HG03354 (cell line): ENCODE results near the gene JCAD.
"Not testable (repeated sequence)": the region's sequence is repeated elsewhere in the genome, so short reads cannot be mapped to it uniquely, and the experiment has no call there.

Source experiments
- ATAC-seq: cut with Tn5 transposase; IDR thresholded peaks from one replicate; pipeline ENCODE4 v1.9.1; 2021; ENCODE audit warnings: mild to moderate bottlenecking; ENCODE audit not compliant: unreplicated experiment, poor library complexity, severe bottlenecking

Gene JCAD

DNA sequence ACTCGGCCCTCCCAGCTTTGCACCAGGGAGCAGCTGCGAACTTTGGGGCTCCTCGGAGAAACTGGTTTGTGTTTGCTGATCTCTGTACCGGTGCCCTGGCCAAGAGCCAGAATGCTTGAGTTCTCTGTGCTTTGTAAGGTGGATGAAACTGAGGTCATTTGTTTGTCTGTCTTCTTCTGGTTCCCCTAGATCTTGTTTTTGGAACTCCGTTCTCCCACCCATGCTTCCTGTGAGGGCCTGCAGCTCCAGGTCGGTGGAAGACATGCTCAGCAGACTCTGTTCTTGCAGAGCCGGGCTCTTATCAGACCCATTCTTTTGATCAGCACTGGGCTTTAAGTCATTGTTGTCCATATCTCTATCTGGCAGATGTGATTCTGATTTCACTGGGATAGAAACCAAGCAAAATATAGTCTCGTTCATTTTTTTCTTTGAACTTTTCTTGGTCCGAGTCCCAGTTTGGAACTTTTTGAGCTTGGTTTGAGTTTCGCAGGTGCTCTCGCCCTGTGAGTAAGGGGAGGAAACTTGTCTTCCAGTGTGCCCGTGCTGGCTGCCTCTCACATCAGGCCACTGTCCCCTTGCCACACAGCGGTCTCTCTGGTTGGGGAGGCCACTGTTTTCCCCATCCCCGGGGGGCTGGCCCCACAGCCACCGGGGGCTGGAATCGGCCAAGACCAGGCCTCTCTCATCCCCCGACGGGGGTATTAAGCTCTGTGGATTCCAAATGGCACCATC, 31.2 kb downstream of the JCAD start:
- ATAC-seq: no peak

- ATAC-seq: peak; percentile 93
Observed at GRCh38 chr10:30027057-30028005, 32.1 kb downstream of the JCAD start.

- ATAC-seq: no peak
Observed at GRCh38 chr10:30026578-30026977, 32.8 kb downstream of the JCAD start.

- no peak for ATAC-seq
Observed at GRCh38 chr10:30026080-30026479, 33.3 kb downstream of the JCAD start.

DNA sequence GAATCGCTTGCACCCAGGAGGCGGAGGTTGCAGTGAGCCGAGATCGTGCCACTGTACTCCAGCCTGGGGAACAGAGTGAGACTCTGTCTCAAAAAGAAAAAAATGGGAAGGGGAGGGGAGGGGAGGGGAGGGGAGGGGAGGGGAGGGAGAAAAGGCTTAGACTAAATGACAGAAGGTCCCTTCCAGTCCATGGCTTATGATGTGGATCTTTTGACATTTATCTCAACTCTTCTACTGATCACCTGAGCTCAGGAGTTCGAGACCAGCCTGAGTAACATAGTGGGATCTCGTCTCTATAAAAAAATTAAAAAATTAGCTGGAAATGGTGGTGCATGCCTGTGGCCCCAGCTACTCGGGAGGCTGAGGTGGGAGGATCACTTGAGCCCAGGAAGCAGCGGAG, 34.0 kb downstream of the JCAD start:
- not testable (repeated sequence) for ATAC-seq

DNA sequence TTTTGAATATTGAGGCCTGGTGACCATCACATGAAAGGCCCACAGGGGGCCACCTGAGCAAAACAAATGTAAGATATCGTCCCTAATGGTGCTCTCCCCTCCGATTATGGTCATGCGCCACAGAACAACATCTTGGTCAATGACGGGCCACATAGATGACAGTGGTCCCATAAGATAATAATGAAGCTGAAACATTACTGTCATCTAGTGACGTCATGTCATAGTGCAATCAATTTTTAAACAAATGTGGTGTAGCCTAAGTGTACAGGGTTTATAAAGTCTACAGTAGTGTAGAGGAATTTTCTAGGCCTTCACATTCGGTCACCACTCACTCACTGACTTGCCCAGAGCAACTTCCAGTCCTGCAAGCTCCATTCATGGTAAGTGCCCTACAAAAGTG, 36.8 kb downstream of the JCAD start:
- ATAC-seq: no peak

DNA sequence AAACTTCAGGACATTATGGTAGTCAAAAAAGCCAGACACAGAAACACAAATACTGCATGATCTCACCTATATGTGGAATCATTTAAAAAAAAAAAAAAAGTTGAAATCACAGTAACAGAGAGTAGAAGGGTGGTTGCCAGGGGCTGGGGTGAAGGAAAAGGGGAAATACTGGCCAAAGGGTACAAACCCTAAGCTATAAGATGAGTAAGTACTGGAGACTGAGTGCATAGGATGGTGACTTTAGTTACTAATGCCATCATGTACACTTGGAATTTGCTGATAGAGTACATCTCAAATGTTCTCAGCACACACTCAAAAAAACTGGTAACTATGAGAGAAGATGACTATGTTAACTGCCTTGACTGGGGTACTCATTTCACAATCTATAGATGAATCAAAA, 39.9 kb downstream of the JCAD start:
- ATAC-seq: no peak

DNA sequence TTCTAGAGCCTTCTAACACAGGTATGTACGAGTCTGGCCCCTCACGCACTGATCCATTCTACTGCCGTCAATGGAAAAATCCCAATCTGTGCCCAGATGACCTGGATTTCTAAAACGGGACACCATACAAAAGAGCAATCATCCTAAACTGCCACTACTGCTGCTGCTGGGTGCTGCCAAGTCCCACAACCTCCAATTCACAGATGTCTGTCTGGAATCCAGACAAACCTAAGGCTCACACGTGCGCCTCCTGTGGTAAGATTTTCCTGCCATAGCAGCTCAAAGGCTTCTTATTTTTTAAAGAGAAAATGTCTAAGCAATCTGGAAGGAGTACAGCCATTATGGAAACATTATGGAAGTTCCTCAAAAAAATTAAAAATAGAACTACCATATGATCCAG, 40.9 kb downstream of the JCAD start:
- ATAC-seq: no peak

DNA sequence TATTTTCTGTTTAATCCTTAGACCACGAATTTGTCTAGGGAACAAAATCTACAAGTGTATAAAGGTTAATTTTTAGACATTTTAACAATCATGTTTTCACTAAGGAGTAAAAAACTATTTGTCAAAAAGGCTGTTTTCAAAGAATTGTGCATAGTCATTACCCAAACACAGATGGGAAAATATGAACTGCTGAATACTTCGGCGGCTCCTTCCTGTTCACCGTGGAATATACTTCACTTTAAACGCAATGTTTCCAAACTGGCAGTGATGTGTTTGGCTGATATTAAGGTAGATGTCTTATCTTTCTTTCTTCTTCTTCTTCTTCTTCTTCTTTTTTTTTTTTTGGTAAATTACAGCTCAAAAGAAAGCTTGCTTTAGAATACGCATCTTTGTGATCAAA, 41.4 kb downstream of the JCAD start:
- ATAC-seq: no peak

DNA sequence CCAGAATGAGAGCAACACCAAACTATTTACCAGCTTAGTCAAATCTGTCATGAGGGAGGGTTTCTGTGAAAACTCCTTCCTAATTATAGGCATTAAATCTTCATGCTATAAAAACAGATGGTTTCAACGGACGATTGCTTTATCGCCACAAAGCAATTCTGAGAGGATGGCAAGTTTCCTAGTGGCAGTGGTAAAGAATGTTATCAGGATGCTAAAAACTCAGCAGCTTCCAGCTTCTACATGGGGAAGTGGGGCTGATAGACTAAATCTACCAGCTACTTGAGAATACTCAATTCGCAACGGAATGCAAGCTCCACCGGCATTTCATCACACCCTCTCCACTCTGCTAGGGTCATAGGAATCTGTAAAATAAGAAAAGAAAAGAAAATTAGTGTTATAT, 41.8 kb downstream of the JCAD start:
- ATAC-seq: no peak

DNA sequence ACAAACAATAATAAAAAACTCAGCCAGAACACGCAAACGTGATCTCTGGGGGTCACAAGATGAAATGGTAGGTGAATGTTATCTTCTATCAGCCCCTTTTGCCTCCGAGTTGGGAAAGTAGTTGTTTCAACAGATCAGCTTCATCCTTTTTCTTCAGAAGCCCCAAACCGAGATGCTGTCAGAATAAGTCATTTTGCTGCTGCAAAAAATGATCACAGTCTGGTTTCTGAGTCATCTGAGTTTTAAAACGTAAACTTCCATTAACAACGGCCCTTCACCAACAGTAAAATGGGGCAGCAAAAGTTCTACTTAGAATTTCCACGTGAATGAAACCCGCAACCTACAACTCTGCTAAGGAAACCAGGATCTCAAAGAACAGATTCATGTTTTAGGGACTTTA, 44.9 kb downstream of the JCAD start:
- ATAC-seq: no peak

DNA sequence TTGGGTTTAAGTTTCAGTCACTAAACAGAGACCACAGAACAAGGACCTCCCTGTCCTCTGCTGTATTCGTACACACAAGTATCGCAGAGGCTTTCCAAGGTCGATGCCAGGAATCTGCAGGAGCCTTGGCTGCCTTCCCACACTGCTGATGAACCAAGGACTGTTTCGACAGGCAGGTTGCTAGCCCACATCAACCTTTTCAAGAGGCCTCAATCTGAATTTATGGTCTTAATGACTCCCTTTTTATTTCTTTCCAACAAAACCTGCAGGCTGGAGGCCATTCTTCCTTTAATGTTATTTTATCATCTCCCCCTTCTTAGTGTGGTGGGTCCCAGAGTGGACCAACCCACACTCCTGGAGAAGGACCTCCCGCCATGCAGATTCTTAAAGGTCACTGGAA, 45.6 kb downstream of the JCAD start:
- ATAC-seq: no peak

GRCh38 chr10:30011956-30012647, 47.3 kb downstream of the JCAD start:
- no peak for ATAC-seq

GRCh38 chr10:30011396-30011795, 48.0 kb downstream of the JCAD start:
- no peak for ATAC-seq

DNA sequence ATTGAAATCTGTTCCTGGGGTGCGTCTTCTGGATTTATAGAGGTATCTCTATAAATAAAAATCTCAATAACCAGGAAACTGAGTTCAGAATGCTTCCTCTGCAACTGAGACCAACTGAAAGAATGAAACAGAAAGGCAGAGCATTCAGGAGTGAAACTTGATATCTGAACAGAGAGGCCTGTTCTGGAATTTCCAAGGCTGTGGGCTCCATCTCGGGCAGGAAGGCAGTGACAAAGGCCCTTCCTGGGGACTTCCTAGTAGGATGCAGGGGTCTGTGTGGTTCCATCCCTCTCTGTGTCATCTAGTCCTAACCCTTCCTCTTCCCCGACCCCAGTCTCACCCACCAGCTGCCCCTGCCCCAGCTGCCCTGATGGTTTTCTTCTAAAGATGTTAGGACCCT, 52.0 kb downstream of the JCAD start:
- no peak for ATAC-seq

GRCh38 chr10:30006410-30006809, 53.0 kb downstream of the JCAD start:
- ATAC-seq: no peak

DNA sequence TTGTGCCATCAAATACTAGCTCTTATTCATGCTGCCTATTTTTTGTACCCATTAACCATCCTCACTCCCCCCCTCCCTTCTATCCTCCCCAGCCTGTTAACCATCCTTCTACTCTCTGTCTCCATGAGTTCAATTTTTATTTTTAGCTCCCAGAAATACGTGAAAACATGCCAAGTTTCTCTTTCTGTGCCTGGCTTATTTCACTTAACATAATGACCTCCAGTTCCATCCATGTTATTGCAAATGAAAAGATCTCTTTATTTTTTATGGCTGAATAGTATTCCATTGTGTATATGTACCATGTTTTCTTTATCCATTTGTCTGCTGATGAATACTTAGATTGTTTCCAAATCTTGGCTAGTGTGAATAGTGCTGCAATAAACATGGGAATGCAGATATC, 54.3 kb downstream of the JCAD start:
- not testable (repeated sequence) for ATAC-seq

DNA sequence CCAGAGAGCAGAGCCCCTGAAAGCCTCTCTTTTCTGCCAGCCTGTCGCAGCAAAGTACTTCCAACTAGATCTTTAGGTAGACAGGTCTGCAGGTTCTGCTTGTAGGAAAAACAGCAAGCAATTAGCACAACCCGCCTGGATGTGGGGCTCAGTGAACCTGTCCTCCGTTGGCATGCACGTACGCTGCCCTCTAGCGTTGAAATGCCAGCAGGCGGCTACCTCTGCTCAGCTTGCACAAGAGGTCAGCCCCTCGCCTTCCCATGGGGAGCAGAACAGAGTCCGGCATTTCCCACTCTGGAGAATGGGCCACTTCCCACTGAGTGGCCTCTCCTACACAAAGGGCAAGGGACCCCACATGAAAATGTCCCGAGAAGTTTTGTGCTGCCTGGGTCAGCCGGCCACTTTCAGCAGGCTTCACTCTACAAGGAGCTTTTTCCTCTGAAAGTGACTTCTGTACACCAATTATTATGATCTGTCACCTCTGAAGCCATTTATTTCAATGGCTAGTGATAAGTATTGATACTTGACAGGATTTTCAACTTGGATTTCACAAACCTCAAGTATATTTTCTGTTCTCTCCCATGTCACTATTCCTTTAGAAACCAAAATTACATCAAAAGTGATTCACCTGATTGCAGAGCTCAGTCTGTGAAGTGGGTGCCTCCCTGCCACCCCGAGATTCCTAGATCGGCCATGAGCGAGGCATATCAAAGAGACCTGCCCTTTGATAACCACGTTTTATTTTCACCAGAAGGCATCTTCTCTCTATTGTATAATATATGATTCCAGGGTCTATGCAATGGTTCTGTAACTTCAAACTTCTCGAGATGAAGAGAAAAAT, 56.7 kb downstream of the JCAD start:
- peak; percentile 65 for ATAC-seq

DNA sequence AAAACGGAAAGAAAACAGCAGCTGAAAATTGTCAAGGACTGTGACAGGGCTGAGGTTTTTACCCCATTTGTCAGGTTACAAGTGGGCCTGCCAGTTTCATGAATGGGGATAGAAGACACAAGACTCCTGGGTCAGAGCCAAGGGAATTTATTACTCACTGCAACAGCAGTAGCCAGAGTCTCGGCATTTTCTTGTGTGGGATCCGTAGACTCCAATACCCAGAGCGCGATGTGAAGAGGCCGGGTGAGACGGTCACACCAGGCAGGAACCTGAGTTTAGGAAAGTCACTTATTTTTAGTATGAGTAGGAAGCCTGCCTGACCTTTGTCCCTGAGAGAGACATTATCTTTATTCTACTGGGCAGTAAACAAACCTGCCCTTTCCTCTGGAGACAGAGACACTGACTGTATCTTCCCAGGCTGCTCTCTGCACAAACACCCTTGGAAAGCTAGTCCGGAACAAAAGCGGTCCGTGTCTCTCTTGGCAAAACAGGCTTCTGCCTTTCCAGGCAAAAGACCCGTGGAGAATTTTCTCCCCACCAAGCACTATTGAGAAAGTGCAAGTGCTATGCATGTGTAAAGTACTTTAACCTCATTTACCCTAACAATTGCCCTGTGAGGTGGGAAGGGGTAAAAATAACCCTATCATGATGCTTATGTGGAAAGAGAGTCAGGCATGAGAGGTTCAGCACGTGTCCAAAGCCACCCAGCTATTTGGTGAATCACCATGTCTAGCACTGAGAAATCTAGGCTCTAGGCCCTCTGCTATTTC, 58.4 kb downstream of the JCAD start:
- ATAC-seq: no peak
